ENCODE data around the gene RGS10.

DNA sequence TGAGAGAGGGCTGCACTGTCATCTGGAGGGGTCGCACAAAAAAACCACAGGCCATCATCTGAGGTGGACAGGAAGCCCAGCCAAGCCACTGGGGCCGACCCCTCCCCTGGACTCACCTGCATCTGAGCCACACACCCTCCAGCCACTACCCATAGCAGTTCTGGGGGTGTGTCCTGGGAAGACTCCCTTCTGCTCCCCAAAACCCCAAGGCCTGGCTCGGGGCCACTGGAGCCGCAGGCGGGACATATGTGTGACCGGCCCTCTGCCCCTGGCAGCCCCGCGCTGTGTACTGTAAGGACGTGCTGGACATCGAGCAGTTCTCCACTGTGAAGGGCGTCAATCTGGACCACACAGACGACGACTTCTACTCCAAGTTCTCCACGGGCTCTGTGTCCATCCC lies 90.1 kb downstream of the RGS10 start:
- TF ChIP-seq POLR2A (IDR thresholded peaks at IDR 0.05) = no peak
- TF ChIP-seq, protein P1, sequence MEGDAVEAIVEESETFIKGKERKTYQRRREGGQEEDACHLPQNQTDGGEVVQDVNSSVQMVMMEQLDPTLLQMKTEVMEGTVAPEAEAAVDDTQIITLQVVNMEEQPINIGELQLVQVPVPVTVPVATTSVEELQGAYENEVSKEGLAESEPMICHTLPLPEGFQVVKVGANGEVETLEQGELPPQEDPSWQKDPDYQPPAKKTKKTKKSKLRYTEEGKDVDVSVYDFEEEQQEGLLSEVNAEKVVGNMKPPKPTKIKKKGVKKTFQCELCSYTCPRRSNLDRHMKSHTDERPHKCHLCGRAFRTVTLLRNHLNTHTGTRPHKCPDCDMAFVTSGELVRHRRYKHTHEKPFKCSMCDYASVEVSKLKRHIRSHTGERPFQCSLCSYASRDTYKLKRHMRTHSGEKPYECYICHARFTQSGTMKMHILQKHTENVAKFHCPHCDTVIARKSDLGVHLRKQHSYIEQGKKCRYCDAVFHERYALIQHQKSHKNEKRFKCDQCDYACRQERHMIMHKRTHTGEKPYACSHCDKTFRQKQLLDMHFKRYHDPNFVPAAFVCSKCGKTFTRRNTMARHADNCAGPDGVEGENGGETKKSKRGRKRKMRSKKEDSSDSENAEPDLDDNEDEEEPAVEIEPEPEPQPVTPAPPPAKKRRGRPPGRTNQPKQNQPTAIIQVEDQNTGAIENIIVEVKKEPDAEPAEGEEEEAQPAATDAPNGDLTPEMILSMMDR (IDR thresholded peaks at IDR 0.05) = no peak
